ENCODE measurements around the gene RAB11FIP4. TPM values are rescaled to one million over a fixed set of nuclear protein-coding genes. Genes with fewer than 3 reads are reported as not detected.

RAB11FIP4 gene
- total and polyA plus RNA-seq, 12 donors = 1.6 to 13.9 (median 8.4) TPM

DNA sequence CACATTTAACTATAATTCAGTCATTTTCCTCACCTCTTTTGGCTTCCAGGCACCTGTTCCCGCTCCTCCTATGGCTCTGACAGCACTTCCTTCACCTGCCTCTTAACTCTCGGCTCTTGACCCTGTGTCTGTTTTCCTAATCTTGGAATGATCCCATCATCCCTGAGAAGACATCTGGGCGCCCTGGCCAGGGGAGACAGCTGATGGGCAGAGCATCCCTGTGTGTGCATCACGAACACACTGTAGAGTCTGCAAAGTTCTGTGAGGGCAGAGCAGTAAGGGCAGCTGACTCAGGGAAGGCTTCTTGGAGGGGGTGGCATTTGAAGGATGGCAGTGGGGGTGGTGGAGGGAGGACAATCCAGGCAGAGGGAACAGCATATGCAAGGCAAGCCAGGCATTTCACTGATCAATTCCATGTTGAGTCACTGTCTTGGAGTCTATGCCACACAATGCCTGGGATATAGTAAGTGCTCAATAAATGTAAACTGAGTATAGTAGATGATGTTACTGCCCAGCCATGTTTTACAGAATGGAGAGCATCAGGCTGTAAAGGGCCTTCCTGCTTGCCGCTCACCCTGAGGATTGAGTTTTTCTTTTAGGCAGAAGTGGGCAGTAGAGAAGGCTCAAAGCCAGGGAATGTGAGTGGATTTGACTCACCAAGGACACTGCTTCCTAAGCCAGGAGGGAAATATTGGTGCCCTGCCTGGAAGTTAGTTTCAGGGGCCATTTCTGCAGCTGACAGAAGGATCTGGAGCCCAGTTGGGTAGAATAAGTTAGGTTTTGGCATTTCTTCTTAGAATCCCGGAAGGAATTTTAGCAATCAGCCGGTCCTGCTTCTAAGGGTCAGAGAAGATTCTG, 5.8 kb upstream of the RAB11FIP4 start:
- H3K27ac ChIP-seq = no peak overlapping the region
- TF ChIP-seq, protein P1, sequence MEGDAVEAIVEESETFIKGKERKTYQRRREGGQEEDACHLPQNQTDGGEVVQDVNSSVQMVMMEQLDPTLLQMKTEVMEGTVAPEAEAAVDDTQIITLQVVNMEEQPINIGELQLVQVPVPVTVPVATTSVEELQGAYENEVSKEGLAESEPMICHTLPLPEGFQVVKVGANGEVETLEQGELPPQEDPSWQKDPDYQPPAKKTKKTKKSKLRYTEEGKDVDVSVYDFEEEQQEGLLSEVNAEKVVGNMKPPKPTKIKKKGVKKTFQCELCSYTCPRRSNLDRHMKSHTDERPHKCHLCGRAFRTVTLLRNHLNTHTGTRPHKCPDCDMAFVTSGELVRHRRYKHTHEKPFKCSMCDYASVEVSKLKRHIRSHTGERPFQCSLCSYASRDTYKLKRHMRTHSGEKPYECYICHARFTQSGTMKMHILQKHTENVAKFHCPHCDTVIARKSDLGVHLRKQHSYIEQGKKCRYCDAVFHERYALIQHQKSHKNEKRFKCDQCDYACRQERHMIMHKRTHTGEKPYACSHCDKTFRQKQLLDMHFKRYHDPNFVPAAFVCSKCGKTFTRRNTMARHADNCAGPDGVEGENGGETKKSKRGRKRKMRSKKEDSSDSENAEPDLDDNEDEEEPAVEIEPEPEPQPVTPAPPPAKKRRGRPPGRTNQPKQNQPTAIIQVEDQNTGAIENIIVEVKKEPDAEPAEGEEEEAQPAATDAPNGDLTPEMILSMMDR (IDR thresholded peaks at IDR 0.05) = no peak
- H3K36me3 ChIP-seq = peaks cover 0 to 16% (median 0%) of the 10 kb centered on the region in 9 donors
- H3K27me3 ChIP-seq = peaks cover 0 to 19% (median 9%) of the 10 kb centered on the region in 7 donors
- ATAC-seq = no peak
- 81 to 89% methylated on average over 7 of the region's 7 CpGs for WGBS, 2 donors
- no peak for DNase-seq
- intact Hi-C loops (cut with DNase I) = loop anchor here in 2 of 10 donors (5.0 kb wide), 1 partner anchor 142 kb away; no protein-coding TSS in a partner anchor
- no peak overlapping the region for H3K4me3 ChIP-seq
- H3K9me3 ChIP-seq = no peaks in the 10 kb centered on the region
- H3K4me1 ChIP-seq = peaks cover 0 to 6% (median 0%) of the 10 kb centered on the region in 9 donors

DNA sequence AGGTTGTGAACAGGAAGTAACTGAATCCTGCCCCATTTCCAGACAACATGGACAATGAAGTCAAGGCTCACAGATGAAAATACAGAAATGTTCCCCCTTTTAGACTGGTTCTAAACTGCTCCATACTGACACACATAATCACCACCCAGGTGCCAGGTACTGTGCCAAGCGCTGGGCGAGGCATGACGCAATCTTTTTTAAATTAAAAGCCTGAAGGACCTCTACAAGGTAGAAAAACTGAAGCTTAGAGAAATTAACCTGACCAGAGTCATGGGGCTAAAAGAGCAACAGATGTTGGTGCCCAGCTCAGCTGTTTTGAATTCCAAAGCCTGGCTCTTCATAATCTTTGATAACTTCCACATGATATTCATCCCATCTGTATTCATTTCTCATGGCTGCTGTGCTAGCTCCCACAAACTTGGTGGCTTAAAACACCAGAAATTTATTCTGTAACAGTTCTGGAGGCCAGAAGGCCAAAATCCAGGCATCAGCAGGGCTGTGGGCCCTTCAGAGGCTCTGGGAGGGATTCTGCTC, 4.9 kb upstream of the RAB11FIP4 start:
- intact Hi-C loops (cut with DNase I) = loop anchor here in 2 of 10 donors (5.0 kb wide), 1 partner anchor 141 kb away; no protein-coding TSS in a partner anchor
- TF ChIP-seq, protein P1 (IDR thresholded peaks at IDR 0.05) = no peak
- Histone ChIP-seq H3K9me3 (no peaks in the 10 kb centered on the region), H3K27ac (no peak overlapping the region), H3K4me1 (peaks cover 0 to 11% (median 4%) of the 10 kb centered on the region in 9 donors), H3K36me3 (peaks cover 0 to 14% (median 0%) of the 10 kb centered on the region in 9 donors), H3K27me3 (peaks cover 0 to 27% (median 16%) of the 10 kb centered on the region in 7 donors), H3K4me3 (no peak overlapping the region)
- DNase-seq = no peak
- no peak for ATAC-seq
- WGBS, 2 donors = 92% methylated on average over 3 of the region's 3 CpGs

DNA sequence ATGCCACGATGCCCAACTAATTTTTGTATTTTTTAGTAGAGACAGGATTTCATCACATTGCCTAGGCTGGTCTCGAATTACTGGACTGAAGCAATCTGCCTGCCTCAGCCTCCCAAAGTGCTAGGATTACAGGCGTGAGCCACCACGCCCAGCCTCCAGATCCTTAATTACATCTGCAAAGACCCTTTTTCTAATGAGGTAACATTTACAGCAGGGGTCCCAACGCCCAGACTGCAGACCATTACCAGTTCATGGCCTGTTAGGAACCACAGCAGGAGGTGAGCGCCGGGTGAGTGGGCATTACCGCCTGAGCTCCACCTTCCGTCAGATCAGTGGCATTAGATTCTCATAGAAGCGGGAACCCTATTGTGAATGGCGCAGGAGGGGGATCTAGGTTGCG, 4.0 kb upstream of the RAB11FIP4 start:
- H3K4me1 ChIP-seq = peaks cover 0 to 17% (median 11%) of the 10 kb centered on the region in 9 donors
- peaks cover 0 to 6% (median 0%) of the 10 kb centered on the region in 9 donors for H3K36me3 ChIP-seq
- no peak for DNase-seq
- WGBS, 2 donors = 81 to 83% methylated on average over 12 of the region's 12 CpGs
- no peak overlapping the region for H3K27ac ChIP-seq
- TF ChIP-seq, protein P1 (IDR thresholded peaks at IDR 0.05) = no peak
- no peak overlapping the region for H3K4me3 ChIP-seq
- peaks cover under 1 to 35% (median 23%) of the 10 kb centered on the region in 7 donors for H3K27me3 ChIP-seq
- intact Hi-C loops (cut with DNase I) = loop anchor here in 2 of 10 donors (5.0 kb wide), 1 partner anchor 140 kb away; no protein-coding TSS in a partner anchor
- H3K9me3 ChIP-seq = no peaks in the 10 kb centered on the region
- no peak for ATAC-seq

DNA sequence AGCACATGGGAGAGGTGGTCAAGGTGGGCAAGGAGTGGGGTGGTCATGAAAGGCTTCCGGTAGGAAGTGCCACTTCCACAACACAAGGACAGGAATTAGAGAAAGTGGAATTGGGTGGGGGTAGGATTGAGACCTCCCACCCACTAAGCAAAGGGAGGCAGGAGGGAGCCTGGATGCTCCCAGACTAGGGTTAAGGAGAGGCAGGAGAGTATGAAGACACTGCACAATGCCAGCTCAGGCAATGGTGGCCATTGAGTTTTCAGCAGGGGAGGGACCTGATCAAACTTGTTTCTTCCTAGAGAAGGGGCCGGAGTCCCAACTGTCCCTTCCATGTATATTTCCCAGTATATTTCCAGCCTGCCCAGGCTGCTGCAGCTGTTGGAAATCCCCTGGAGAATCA, 3.1 kb upstream of the RAB11FIP4 start:
- Histone ChIP-seq H3K9me3 (no peaks in the 10 kb centered on the region), H3K27ac (no peak overlapping the region), H3K4me3 (no peak overlapping the region), H3K27me3 (peaks cover 9 to 44% (median 32%) of the 10 kb centered on the region in 7 donors), H3K36me3 (no peaks in the 10 kb centered on the region), H3K4me1 (peaks cover 0 to 17% (median 11%) of the 10 kb centered on the region in 9 donors)
- ATAC-seq (no peak), DNase-seq (no peak)
- TF ChIP-seq, protein P1 (IDR thresholded peaks at IDR 0.05) = no peak
- intact Hi-C loops (cut with DNase I) = loop anchor here in 2 of 10 donors (5.0 kb wide), 1 partner anchor 139 kb away; no protein-coding TSS in a partner anchor
- WGBS, 2 donors = 71 to 79% methylated on average over 2 of the region's 2 CpGs

All from heart right ventricle (tissue), 16 donors.